Central memory CD8-positive, alpha-beta T cell (primary cell): ENCODE data around the gene ZNF747.

Source experiments
- ATAC-seq: fragments of 150-1000 bp; cut with Tn5 transposase; replicated peaks from 2 replicates; pipeline ENCODE4 v1.10.0; 2022; ENCODE audit warnings: mild to moderate bottlenecking, moderate FRiP score, moderate number of reproducible peaks; ENCODE audit not compliant: poor library complexity, severe bottlenecking; ENCODE audit errors: extremely low read depth
- DNase-seq, 2 donors: peaks; one replicate each; pipeline ENCODE4 v3.0.0; 2021; ENCODE audit warnings: low spot score in 2 of 2
- H3K27ac Mint-ChIP-seq: one replicate; pipeline ENCODE4 v1.8.0; 2022; ENCODE audit warnings: low read depth, mild to moderate bottlenecking, moderate library complexity, mixed read lengths
- H3K27me3 Mint-ChIP-seq: one replicate; pipeline ENCODE4 v1.8.0; 2022; ENCODE audit warnings: mixed read lengths
- H3K36me3 Mint-ChIP-seq: one replicate; pipeline ENCODE4 v1.8.0; 2022; ENCODE audit warnings: mild to moderate bottlenecking, moderate library complexity, mixed read lengths; ENCODE audit not compliant: insufficient read depth
- H3K4me1 Mint-ChIP-seq: one replicate; pipeline ENCODE4 v1.8.0; 2022; ENCODE audit warnings: mixed read lengths
- H3K4me3 Mint-ChIP-seq: one replicate; pipeline ENCODE4 v1.8.0; 2022; ENCODE audit warnings: mild to moderate bottlenecking, moderate library complexity, mixed read lengths
- H3K9me3 Mint-ChIP-seq: one replicate; pipeline ENCODE4 v1.8.0; 2022; ENCODE audit warnings: mixed read lengths

ZNF747 gene

GRCh38 chr16:30535777-30536190 is 1.1 kb upstream of the ZNF747 start:
- H3K4me3 Mint-ChIP-seq, result peak overlapping the region; percentile 91
- peak overlapping the region; percentile 93 for H3K27ac Mint-ChIP-seq
- peak; percentile 67 for ATAC-seq
- DNase-seq, result peak; percentile 25 to 28
- H3K36me3 Mint-ChIP-seq, result peaks cover 19% of the 10 kb centered on the region
- H3K4me1 Mint-ChIP-seq, result peaks cover 24% of the 10 kb centered on the region
- no peaks in the 10 kb centered on the region for H3K27me3 Mint-ChIP-seq
- H3K9me3 Mint-ChIP-seq, result no peaks in the 10 kb centered on the region

- Mint-ChIP-seq H3K27ac (peak overlapping the region; percentile 93), H3K4me1 (peaks cover 24% of the 10 kb centered on the region), H3K9me3 (no peaks in the 10 kb centered on the region), H3K27me3 (no peaks in the 10 kb centered on the region), H3K4me3 (peak overlapping the region; percentile 91), H3K36me3 (peaks cover 20% of the 10 kb centered on the region)
- ATAC-seq (peak; percentile 34), DNase-seq (no peak)
Observed at GRCh38 chr16:30535106-30535776, 583 bp upstream of the ZNF747 start.

- no peak for DNase-seq
- H3K9me3 Mint-ChIP-seq, result no peaks in the 10 kb centered on the region
- peak overlapping the region; percentile 93 for H3K27ac Mint-ChIP-seq
- no peak for ATAC-seq
- H3K27me3 Mint-ChIP-seq, result no peaks in the 10 kb centered on the region
- peaks cover 24% of the 10 kb centered on the region for H3K4me1 Mint-ChIP-seq
- peak overlapping the region; percentile 91 for H3K4me3 Mint-ChIP-seq
- H3K36me3 Mint-ChIP-seq, result peaks cover 20% of the 10 kb centered on the region
Observed at GRCh38 chr16:30533748-30534367, 800 bp downstream of the ZNF747 start.

- DNase-seq, result no peak
- no peak for ATAC-seq
- no peaks in the 10 kb centered on the region for H3K9me3 Mint-ChIP-seq
- no peaks in the 10 kb centered on the region for H3K27me3 Mint-ChIP-seq
- peaks cover 28% of the 10 kb centered on the region for H3K4me1 Mint-ChIP-seq
- peak overlapping the region; percentile 91 for H3K4me3 Mint-ChIP-seq
- peaks cover 20% of the 10 kb centered on the region for H3K36me3 Mint-ChIP-seq
- peak overlapping the region; percentile 93 for H3K27ac Mint-ChIP-seq
Observed at GRCh38 chr16:30533146-30533522, 1.5 kb downstream of the ZNF747 start.

- H3K27me3 Mint-ChIP-seq, result no peaks in the 10 kb centered on the region
- no peak for DNase-seq
- H3K27ac Mint-ChIP-seq, result peak overlapping the region; percentile 93
- no peak for ATAC-seq
- H3K4me1 Mint-ChIP-seq, result peaks cover 34% of the 10 kb centered on the region
- peak overlapping the region; percentile 91 for H3K4me3 Mint-ChIP-seq
- H3K36me3 Mint-ChIP-seq, result peaks cover 24% of the 10 kb centered on the region
- H3K9me3 Mint-ChIP-seq, result no peaks in the 10 kb centered on the region
Observed at GRCh38 chr16:30532285-30533145, 2.1 kb downstream of the ZNF747 start.

- H3K27ac Mint-ChIP-seq, result no peak overlapping the region
- ATAC-seq (no peak), DNase-seq (no peak)
- no peaks in the 10 kb centered on the region for H3K9me3 Mint-ChIP-seq
- H3K36me3 Mint-ChIP-seq, result peaks cover 24% of the 10 kb centered on the region
- peaks cover 30% of the 10 kb centered on the region for H3K4me1 Mint-ChIP-seq
- no peak overlapping the region for H3K4me3 Mint-ChIP-seq
- no peaks in the 10 kb centered on the region for H3K27me3 Mint-ChIP-seq
Observed at GRCh38 chr16:30530163-30531037, 4.3 kb downstream of the ZNF747 start.

- ATAC-seq (no peak), DNase-seq (no peak)
- H3K36me3 Mint-ChIP-seq, result peaks cover 22% of the 10 kb centered on the region
- no peak overlapping the region for H3K4me3 Mint-ChIP-seq
- peaks cover 23% of the 10 kb centered on the region for H3K4me1 Mint-ChIP-seq
- H3K9me3 Mint-ChIP-seq, result no peaks in the 10 kb centered on the region
- H3K27ac Mint-ChIP-seq, result no peak overlapping the region
- H3K27me3 Mint-ChIP-seq, result no peaks in the 10 kb centered on the region
Observed at GRCh38 chr16:30528799-30529457, 5.7 kb downstream of the ZNF747 start.

- Mint-ChIP-seq H3K4me3 (peak overlapping the region; percentile 84), H3K9me3 (no peaks in the 10 kb centered on the region), H3K27me3 (no peaks in the 10 kb centered on the region), H3K36me3 (peaks cover 20% of the 10 kb centered on the region), H3K27ac (peak overlapping the region; percentile 83), H3K4me1 (peaks cover 18% of the 10 kb centered on the region)
- ATAC-seq, result peak; percentile 34
- DNase-seq, result no peak
Observed at GRCh38 chr16:30527635-30528178, 7.0 kb downstream of the ZNF747 start.

- ATAC-seq (peak; percentile 76), DNase-seq (peak; percentile 63 to 66)
- H3K36me3 Mint-ChIP-seq, result peaks cover 27% of the 10 kb centered on the region
- peak overlapping the region; percentile 84 for H3K4me3 Mint-ChIP-seq
- no peaks in the 10 kb centered on the region for H3K27me3 Mint-ChIP-seq
- H3K4me1 Mint-ChIP-seq, result peaks cover 24% of the 10 kb centered on the region
- H3K27ac Mint-ChIP-seq, result peak overlapping the region; percentile 83
- H3K9me3 Mint-ChIP-seq, result no peaks in the 10 kb centered on the region
Observed at GRCh38 chr16:30526823-30527634, 7.6 kb downstream of the ZNF747 start.

- H3K9me3 Mint-ChIP-seq, result no peaks in the 10 kb centered on the region
Observed at GRCh38 chr16:30526137-30526822, 8.4 kb downstream of the ZNF747 start, which contains the start of gene ZNF768. ZNF768 (minus strand) TSS chr16:30526566; CDS start chr16:30526413, 153 bp downstream.

More at GRCh38 chr16:30526137-30526822, 8.4 kb downstream of the ZNF747 start, which contains the start of gene ZNF768:
- peak within 1 kb of the TSS; percentile 84 for H3K4me3 Mint-ChIP-seq
- peaks cover 35% of the 10 kb centered on the region for H3K36me3 Mint-ChIP-seq
- H3K27me3 Mint-ChIP-seq, result no peaks in the 10 kb centered on the region
- ATAC-seq, result no peak
- DNase-seq, result no peak
- peaks cover 25% of the 10 kb centered on the region for H3K4me1 Mint-ChIP-seq
- peak within 1 kb of the TSS; percentile 83 for H3K27ac Mint-ChIP-seq
